ENCODE measurements around the gene DIP2B. TPM values are rescaled to one million over a fixed set of nuclear protein-coding genes. Genes with fewer than 3 reads are reported as not detected.

DIP2B gene
- total RNA-seq, 1 donor from 2014 or later, result 37.1 TPM

- H3K4me2 ChIP-seq, result no peak overlapping the region
- H3K9me3 Mint-ChIP-seq, result no peaks in the 10 kb centered on the region
- no peaks in the 10 kb centered on the region for H3F3A ChIP-seq (ENCODE audit: low read depth)
- H3K4me1 Mint-ChIP-seq, result peaks cover 3% of the 10 kb centered on the region
- TF ChIP-seq CTCF (IDR thresholded peaks at IDR 0.05) (no peak), EZH2phosphoT487 (IDR thresholded peaks at IDR 0.05) (no peak), EZH2 (IDR thresholded peaks at IDR 0.05) (no peak)
- peaks cover 4% of the 10 kb centered on the region for H3K27me3 Mint-ChIP-seq (ENCODE audit: insufficient read depth, low read depth)
- no peak overlapping the region for H3K27ac Mint-ChIP-seq
- DNase-seq (ENCODE audit: low spot score), result peak; percentile 25
- H2AFZ ChIP-seq (replicated peaks), result no peak overlapping the region
- no peak overlapping the region for H3K4me3 Mint-ChIP-seq
- no peaks in the 10 kb centered on the region for H3K9me3 ChIP-seq (ENCODE audit: low read depth)
- H3K36me3 Mint-ChIP-seq, result peaks cover 15% of the 10 kb centered on the region
- no peaks in the 10 kb centered on the region for H3K36me3 ChIP-seq
- no peak overlapping the region for H3K4me3 ChIP-seq
- H3K27me3 ChIP-seq, result no peaks in the 10 kb centered on the region
- no peaks in the 10 kb centered on the region for H3K79me2 ChIP-seq (ENCODE audit: low read depth)
- H4K20me1 ChIP-seq (ENCODE audit: low read depth), result no peaks in the 10 kb centered on the region
- H3K9ac ChIP-seq, result no peak overlapping the region
- no peaks in the 10 kb centered on the region for H3K4me1 ChIP-seq
- H3K27ac ChIP-seq, result no peak overlapping the region
Observed at GRCh38 chr12:50689437-50689836, 184.7 kb downstream of the DIP2B start.

- peaks cover 4% of the 10 kb centered on the region for H3K27me3 Mint-ChIP-seq (ENCODE audit: insufficient read depth, low read depth)
- TF ChIP-seq EZH2 (IDR thresholded peaks at IDR 0.05) (no peak), CTCF (IDR thresholded peaks at IDR 0.05) (no peak), EZH2phosphoT487 (IDR thresholded peaks at IDR 0.05) (no peak)
Observed at GRCh38 chr12:50690925-50691324, 186.1 kb downstream of the DIP2B start.

GRCh38 chr12:50695961-50696360 is 191.2 kb downstream of the DIP2B start:
- Mint-ChIP-seq H3K4me3 (no peak overlapping the region), H3K9me3 (no peaks in the 10 kb centered on the region), H3K27ac (no peak overlapping the region), H3K27me3 (ENCODE audit: insufficient read depth, low read depth) (peaks cover 3% of the 10 kb centered on the region), H3K4me1 (no peaks in the 10 kb centered on the region), H3K36me3 (peaks cover 12% of the 10 kb centered on the region)
- no peak for DNase-seq (ENCODE audit: low spot score)
- Histone ChIP-seq H3K4me1 (no peaks in the 10 kb centered on the region), H3K27ac (no peak overlapping the region), H3K9ac (no peak overlapping the region), H2AFZ (replicated peaks) (no peak overlapping the region), H3K4me3 (no peak overlapping the region), H3K36me3 (no peaks in the 10 kb centered on the region), H3K79me2 (ENCODE audit: low read depth) (no peaks in the 10 kb centered on the region), H3F3A (ENCODE audit: low read depth) (no peaks in the 10 kb centered on the region), H3K9me3 (ENCODE audit: low read depth) (no peaks in the 10 kb centered on the region), H3K4me2 (no peak overlapping the region), H3K27me3 (no peaks in the 10 kb centered on the region), H4K20me1 (ENCODE audit: low read depth) (no peaks in the 10 kb centered on the region)
- no peak for TF ChIP-seq EZH2phosphoT487 (IDR thresholded peaks at IDR 0.05)
- no peak for TF ChIP-seq CTCF (IDR thresholded peaks at IDR 0.05)
- TF ChIP-seq EZH2 (IDR thresholded peaks at IDR 0.05), result no peak

More at GRCh38 chr12:50690925-50691324, 186.1 kb downstream of the DIP2B start:
- Mint-ChIP-seq H3K27ac (no peak overlapping the region), H3K9me3 (no peaks in the 10 kb centered on the region), H3K36me3 (peaks cover 22% of the 10 kb centered on the region), H3K4me3 (no peak overlapping the region), H3K4me1 (peaks cover 3% of the 10 kb centered on the region)
- no peaks in the 10 kb centered on the region for H3K9me3 ChIP-seq (ENCODE audit: low read depth)
- no peak for DNase-seq (ENCODE audit: low spot score)
- no peak overlapping the region for H2AFZ ChIP-seq (replicated peaks)
- no peaks in the 10 kb centered on the region for H3K27me3 ChIP-seq
- no peak overlapping the region for H3K4me2 ChIP-seq
- H3K27ac ChIP-seq, result no peak overlapping the region
- H3F3A ChIP-seq (ENCODE audit: low read depth), result no peaks in the 10 kb centered on the region
- H3K79me2 ChIP-seq (ENCODE audit: low read depth), result no peaks in the 10 kb centered on the region
- no peaks in the 10 kb centered on the region for H3K4me1 ChIP-seq
- H3K36me3 ChIP-seq, result no peaks in the 10 kb centered on the region
- H4K20me1 ChIP-seq (ENCODE audit: low read depth), result no peaks in the 10 kb centered on the region
- no peak overlapping the region for H3K9ac ChIP-seq
- no peak overlapping the region for H3K4me3 ChIP-seq

Measured in neural progenitor cell (in vitro differentiated cells).